GM21360 (cell line): ENCODE measurements around the gene HOXA3.

Experiments used
- ATAC-seq: cut with Tn5 transposase; IDR thresholded peaks from one replicate; pipeline ENCODE4 v1.9.1; 2021; ENCODE audit warnings: mild to moderate bottlenecking, moderate library complexity; ENCODE audit not compliant: unreplicated experiment

HOXA3 gene

GRCh38 chr7:27189997-27190748, 37.8 kb upstream of the HOXA3 start:
- ATAC-seq, result no peak

DNA sequence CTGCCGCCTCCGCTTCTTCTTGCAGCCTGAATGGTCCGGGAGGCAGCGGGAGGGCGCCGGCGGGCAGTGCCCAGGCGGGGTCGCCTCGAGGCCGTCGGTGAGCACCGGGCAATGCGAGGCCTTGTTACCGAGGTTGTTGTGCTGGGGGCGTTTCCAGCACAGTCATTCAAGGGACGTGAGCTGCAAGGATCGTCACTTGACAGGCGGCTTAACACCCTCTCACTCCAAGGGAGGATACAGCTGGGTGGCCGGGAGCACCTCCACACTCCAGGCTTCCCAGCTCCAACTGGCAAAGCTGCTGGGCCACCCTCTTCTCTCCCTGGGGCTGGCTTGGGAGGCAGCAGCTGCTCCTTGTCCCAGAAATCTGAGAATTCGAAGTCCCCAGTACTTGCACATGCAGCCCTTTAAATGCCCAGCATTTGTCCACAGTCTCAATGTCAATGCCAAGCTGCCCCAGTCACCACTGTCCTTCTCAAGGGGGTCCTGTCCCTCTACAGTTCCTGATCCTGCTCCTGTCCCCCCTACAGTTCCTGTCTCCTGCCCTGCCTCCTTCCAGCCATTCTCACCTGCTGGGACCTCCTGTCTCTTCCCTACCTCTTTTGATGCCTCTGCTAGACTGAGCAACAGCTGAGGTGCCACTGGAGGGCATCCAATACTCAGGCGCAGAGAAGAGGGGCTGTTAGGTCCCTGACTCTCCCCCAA, 37.1 kb upstream of the HOXA3 start:
- no peak for ATAC-seq

DNA sequence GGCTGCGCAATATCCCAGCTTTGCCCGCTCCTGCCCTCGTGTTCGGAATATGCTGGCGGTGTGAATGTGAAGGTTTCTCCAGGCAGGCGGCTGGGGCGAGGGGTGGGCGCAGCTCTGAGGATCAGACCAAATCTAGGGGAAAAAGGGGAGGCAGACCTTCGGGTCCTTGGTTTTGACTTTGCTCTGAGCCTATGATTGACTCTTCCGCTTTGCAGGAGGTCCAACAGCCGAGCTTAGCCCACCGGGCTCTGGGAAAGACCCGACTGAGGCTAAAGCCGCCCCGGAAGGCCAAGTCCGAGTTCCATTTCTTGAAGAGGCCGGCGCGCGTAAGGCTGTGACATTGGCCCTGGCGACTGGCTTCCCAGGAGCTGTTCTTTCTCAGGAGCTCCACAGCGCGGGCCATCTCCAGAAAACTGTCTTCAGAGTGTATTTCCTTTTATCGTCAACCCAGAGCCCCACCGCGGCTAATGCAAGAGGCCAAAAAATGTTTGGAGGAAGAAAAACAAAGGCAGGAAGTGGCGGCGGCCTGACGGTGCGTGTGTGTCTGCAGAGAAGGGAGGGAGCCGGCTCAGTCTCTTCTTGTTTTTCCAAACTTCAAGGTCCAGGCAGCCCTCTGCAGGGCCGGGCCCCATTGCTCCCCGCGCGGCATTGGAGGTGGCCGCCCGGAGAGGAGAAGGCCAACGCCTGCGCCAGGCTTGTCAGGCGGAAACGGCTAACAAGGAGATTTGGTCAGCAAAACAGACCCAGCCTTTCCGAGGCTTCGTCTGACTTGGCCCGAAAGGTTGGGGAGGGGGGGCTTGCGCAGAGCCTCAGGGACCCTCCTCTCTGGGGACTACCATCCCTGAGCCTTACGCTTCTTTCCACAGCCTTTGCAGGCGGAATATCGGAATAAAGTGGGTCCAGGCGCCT, 36.3 kb upstream of the HOXA3 start:
- no peak for ATAC-seq

DNA sequence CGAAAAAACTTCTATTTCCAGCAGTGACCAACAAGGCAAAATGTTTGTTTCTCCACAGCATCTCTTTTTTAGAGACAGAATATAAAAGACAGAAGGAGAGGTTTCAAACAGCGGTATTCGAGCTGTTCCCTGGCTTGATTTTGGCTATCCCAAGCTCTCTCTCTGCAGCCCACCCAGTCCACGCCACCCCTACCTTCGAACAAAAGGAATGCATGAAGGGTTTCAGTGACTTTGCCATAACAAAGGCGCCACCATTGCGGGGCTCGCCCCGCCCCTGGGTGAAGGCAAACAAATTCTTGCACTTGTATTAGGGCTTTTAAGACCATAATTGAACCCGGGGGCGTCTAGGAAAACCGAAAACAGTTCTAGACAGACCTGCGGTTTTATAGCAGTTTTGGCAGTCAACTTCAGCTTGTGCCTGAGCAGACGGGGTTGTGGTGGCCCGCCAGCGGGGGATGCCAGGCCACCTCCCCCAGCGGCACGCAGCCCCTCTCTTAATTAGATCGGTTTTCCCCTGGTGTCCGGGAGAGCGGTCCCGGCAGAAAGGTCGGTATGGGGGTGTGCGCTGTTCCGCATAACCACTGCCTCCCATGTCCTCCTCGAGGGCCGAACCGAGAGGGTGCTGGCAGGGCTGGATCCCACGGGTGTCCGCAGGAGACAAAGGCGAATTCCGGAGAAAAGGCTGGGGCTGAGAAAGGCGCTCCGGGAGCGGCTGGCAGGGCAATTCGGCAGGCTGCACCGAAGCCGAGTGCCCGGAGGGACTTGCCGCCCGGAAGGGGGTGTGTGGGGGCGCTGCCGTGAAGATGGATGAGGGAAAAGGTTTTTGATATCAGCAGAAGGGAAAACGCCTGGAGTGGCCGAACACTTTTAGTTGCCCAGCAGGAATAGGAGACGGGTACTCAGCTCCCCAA, 35.3 kb upstream of the HOXA3 start:
- no peak for ATAC-seq

DNA sequence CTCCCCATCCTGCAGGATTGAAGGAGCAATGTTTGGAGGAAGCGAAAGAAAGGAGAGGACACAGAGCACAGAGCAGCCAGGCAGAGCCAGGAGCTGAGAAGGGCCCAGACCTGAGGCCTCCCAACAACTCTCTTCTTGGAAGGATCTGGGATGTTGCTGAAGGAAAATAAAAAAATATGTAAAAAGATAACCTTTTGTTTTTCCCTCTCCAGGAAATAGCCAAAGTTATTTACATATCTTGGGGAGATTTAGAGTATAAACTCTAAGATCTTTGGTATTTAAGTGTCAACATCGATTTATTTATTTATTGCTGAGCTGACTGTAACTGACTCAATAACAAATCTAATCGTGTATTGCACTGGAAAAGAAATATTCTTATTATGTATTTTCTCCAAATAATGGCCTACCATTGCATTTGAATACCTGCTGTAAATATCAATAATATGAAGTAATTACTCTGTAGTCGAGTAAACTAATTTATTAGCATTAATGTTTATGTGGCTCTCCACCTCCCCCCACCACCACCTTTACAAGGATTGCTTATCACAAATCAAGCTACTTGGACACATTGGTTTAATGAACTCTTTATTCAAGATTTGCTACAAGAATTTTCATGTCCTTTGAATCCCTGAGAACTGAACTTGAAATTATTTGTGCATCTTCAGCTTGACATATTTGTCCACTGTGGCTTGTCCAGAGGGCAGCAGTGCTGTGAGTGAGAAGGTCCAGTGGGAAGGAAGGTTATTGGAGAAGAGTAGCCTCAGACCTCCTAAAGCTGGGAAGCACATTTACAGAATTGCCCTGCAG, 34.5 kb upstream of the HOXA3 start:
- ATAC-seq, result no peak

GRCh38 chr7:27185854-27186667, 33.7 kb upstream of the HOXA3 start:
- ATAC-seq, result no peak

- ATAC-seq, result no peak
Measured at GRCh38 chr7:27185013-27185853, 32.9 kb upstream of the HOXA3 start, which contains the start of gene HOXA11. TSS of gene HOXA11 (minus strand) at chr7:27185232. CDS start at chr7:27185144, 88 bp downstream.

- no peak for ATAC-seq
Measured at GRCh38 chr7:27184337-27185012, 32.1 kb upstream of the HOXA3 start.

- ATAC-seq, result no peak
Measured at GRCh38 chr7:27183682-27184336, 31.4 kb upstream of the HOXA3 start.

DNA sequence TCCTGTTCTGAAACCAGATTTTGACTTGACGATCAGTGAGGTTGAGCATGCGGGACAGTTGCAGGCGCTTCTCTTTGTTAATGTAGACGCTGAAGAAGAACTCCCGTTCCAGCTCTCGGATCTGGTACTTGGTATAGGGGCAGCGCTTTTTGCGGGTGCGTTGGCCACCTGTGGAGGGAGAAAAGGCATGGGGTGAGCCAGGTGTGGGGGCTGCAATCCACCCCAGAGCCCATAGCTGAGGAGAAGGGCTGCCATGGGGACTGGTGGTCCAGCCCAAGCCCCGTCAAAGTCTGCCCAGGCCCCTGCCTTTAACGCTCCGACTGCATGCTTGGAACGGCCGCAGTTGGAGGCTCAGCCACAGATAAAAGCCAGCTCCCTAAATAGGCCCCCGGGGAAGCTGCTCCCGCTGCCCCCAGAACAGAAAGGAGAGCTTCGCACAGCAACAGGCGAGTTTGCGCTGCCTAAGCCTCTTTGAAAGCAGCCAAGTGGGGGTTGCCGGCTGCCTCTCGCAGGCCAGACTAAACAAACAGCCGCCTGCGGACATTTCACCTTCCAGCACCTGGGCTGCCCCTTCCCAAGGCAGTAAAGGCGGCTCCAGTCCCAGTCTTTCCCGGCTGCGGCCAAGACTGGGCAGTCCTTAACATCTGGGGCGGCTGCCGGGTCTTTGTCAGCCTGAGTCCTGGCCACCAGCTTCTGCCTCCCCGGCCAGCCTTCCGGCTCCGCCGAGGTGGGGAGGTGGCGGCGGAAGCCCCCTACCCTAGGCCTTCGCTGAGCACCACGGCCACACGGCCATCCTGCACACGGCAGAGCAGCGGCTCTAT, 30.7 kb upstream of the HOXA3 start:
- ATAC-seq, result no peak

GRCh38 chr7:27182285-27182841, 30.0 kb upstream of the HOXA3 start:
- ATAC-seq, result no peak

- ATAC-seq, result no peak
Measured at GRCh38 chr7:27181795-27182275, 29.5 kb upstream of the HOXA3 start.

DNA sequence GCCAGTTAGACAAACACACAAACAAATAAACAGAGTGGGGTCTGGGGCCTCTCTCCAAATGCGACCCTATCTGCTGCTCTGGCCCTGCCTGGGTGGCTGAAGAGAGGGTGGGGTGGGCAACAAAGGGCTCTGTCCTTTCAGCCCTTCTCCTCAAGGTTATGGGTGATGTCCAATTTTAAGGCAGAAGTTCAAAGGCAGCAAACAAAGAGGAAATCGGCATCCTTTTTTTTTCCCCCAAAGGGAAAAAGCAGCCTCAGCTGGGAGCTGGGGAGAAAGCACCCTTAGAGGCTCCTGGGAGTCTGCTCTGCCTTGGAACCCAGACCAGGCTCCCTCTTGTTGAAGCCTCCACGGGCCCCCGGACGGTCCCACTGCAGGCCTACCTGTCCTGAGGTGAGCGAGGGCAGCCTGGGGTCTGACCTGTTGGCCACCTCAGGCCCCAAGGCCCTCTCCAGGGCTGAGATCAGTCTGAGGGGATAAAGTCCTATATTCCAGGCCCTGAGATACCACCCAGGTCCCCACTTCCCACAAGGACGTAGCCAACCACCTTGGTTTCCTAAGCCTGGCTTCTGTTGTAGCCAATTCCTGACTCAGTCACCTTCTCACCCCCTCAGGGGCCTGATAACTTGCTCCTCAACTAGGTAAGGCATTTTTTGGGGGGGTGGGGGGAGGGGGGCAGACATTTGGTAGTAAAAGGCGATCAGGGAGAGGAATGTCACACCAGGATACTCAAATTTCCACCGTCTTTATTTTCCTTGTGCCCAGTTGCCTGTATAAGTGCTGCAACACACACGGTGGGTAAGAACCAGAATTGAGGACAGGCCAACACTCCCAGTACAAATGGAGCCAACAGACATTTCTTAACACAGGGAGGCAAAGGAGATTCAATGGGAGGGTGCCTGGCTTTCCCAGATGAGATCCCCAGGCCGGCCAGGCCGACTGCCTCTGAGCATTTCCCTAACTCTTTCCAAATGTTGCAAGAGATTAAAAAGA, 28.3 kb upstream of the HOXA3 start:
- no peak for ATAC-seq
